Posterior cingulate gyrus (tissue), 11 donors: ENCODE measurements around the gene PRR7.

ENCODE experiments used
- DNase-seq, 10 donors: peaks; one replicate each; pipeline versions ENCODE4 v3.0.0 to v3.0.0-alpha.2; 2020 to 2021; ENCODE audit warnings: mixed read lengths in 3 of 10
- intact Hi-C: fragments of 100-400 bp; cut with DNase I; formaldehyde crosslinking; loops from one replicate; pipeline ENCODE4 v1.15.1; 2023

The PRR7 gene

GRCh38 chr5:177492841-177493240 is 46.2 kb downstream of the PRR7 start:
- intact Hi-C loops: no loop called here
- DNase-seq: no peak

GRCh38 chr5:177493795-177494345 is 47.3 kb downstream of the PRR7 start:
- intact Hi-C loops: no loop called here
- DNase-seq: no peak

GRCh38 chr5:177494346-177495195 is 48.0 kb downstream of the PRR7 start:
- intact Hi-C loops: loop anchor here (5.0 kb wide), 1 partner anchor 92 kb away; the partner anchor contains the start of gene PFN3

GRCh38 chr5:177495243-177496060 is 48.8 kb downstream of the PRR7 start:
- intact Hi-C loops: loop anchor here (5.0 kb wide), 1 partner anchor 93 kb away; the partner anchor contains the start of gene PFN3
- no peak for DNase-seq

More at GRCh38 chr5:177494346-177495195, 48.0 kb downstream of the PRR7 start:
- DNase-seq: peak in 1 of 10 donors; percentile 91

GRCh38 chr5:177496070-177496726 is 49.6 kb downstream of the PRR7 start:
- intact Hi-C loops: loop anchor here (5.0 kb wide), 1 partner anchor 94 kb away; the partner anchor contains the start of gene PFN3
- DNase-seq: no peak

- DNase-seq: no peak
- intact Hi-C loops: loop anchor here (5.0 kb wide), 1 partner anchor 95 kb away; the partner anchor contains the start of gene PFN3
These were observed 50.2 kb downstream of the PRR7 start for GRCh38 chr5:177496727-177497291.

- peak; percentile 67 to 98 (median 86) for DNase-seq
- intact Hi-C loops: loop anchor here (5.0 kb wide), 1 partner anchor 95 kb away; the partner anchor contains the start of gene PFN3
These were observed 50.8 kb downstream of the PRR7 start, which contains the start of gene PDLIM7 for GRCh38 chr5:177497292-177498012. TSS of gene PDLIM7 (minus strand) at chr5:177497604. CDS start at chr5:177496512, 1,092 bp downstream.

GRCh38 chr5:177498013-177498787 is 51.6 kb downstream of the PRR7 start:
- intact Hi-C loops: loop anchor here (5.0 kb wide), 1 partner anchor 96 kb away; the partner anchor contains the start of gene PFN3
- no peak for DNase-seq

GRCh38 chr5:177499842-177500241 is 53.2 kb downstream of the PRR7 start:
- intact Hi-C loops: loop anchor here (5.0 kb wide), 1 partner anchor 98 kb away; the partner anchor contains the start of gene PFN3
- no peak for DNase-seq

GRCh38 chr5:177500685-177501522 is 54.3 kb downstream of the PRR7 start:
- peak; percentile 86 to 99 (median 94) for DNase-seq
- intact Hi-C loops: loop anchor here (1.0 kb wide), 2 partner anchors 45 to 111 kb away; no protein-coding TSS in a partner anchor

GRCh38 chr5:177501874-177502678 is 55.5 kb downstream of the PRR7 start:
- no peak for DNase-seq
- intact Hi-C loops: loop anchor here (1.0 kb wide), 2 partner anchors 46 to 112 kb away; no protein-coding TSS in a partner anchor

GRCh38 chr5:177502886-177503285 is 56.3 kb downstream of the PRR7 start:
- DNase-seq: no peak
- intact Hi-C loops: no loop called here

GRCh38 chr5:177503351-177504085 is 56.9 kb downstream of the PRR7 start:
- intact Hi-C loops: no loop called here

GRCh38 chr5:177504086-177505056 is 57.8 kb downstream of the PRR7 start:
- peak in 2 of 10 donors; percentile 52 to 77 for DNase-seq
- intact Hi-C loops: no loop called here

More at GRCh38 chr5:177503351-177504085, 56.9 kb downstream of the PRR7 start:
- peak in 1 of 10 donors; percentile 75 for DNase-seq
